Activated gamma-delta T cell (primary cell): ENCODE data around the gene FHDC1.

ENCODE experiments used
- DNase-seq: peaks from one replicate; lab custom pipeline; 2025; lab: John Stamatoyannopoulos, UW

The FHDC1 gene

DNA sequence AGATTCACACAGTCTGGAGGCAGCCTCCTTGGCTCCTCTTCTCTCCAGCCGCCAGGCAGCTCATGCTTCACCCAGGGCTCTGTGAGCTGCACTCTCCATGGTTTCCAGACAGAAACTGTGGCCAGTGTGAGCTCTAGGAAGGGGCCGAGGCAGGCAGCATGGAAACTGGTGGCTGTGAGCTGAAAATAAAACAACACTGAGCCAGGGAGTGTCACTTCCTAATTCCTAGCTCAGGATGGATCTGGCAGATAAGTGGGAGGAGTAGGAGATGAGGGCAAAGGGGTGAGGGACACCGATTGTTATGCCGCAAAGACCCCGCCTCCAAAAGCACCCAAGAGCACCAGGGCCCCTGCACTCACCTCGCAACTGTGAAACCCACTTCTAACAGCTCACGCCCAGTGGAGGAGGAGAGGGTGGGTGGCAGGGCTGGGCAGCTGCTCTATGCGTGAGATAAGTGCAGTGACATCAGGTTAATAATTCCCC lies 69.8 kb downstream of the FHDC1 start:
- DNase-seq, result no peak

- DNase-seq, result no peak
Measured at GRCh38 chr4:153008578-153009199, 72.6 kb downstream of the FHDC1 start.

- no peak for DNase-seq
Measured at GRCh38 chr4:153010146-153010545, 74.0 kb downstream of the FHDC1 start.

DNA sequence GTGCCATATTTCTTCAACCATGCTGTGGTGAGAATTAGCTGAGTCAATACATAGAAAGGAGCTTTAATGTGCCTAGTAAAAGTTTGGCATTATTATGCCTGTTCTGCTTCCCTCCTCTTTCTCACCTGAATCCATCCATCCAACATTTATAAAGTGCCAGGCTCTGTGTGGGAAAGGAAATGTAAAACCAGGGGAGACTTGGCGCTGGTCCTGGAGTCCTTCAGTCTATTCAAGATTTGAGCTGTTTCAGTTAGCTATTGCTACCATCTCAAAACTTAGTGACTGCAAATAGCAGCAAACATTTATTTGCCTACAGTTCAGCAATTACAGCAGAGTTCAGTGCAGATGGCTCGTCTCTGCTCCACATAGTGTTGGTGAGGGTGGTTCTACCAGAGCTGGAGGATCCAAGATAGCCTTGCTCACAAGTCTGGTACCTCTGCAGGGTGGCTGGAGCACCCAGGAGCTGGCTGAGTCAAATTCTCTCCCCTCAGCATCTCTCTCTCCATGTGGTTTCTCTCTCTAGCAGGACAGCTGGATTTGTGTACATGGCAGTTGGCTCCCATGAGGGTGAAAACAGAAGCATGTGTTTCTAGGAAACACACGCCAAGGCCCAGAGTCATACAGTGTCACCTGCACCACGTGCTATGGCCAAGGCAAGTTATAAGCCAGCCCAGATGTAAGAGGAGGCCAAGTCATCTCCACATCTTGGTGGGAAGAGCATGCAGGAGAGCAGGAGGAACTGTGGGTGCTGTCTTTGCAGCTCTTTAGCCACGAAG lies 77.3 kb downstream of the FHDC1 start:
- DNase-seq, result no peak

GRCh38 chr4:153014460-153014859 lies 78.3 kb downstream of the FHDC1 start:
- no peak for DNase-seq

DNA sequence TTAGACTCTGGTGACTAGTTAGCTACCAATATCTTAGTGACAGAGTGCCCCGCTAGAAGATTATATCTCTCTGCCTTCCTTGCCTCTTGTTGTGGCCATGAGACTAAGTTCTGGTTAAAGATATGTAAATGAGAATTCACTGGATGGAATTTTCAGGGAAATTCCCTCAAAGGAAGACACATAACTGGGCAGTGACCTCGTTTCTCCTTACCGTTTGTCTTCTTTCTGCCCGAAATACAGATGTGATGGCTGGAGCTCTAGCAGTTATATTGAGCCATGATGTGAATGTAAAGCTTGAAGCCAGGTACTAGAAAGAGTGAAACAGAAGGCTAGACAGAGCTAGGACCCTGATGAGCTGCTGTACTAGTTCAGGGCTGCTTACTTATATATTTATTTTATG lies 80.5 kb downstream of the FHDC1 start:
- no peak for DNase-seq

DNA sequence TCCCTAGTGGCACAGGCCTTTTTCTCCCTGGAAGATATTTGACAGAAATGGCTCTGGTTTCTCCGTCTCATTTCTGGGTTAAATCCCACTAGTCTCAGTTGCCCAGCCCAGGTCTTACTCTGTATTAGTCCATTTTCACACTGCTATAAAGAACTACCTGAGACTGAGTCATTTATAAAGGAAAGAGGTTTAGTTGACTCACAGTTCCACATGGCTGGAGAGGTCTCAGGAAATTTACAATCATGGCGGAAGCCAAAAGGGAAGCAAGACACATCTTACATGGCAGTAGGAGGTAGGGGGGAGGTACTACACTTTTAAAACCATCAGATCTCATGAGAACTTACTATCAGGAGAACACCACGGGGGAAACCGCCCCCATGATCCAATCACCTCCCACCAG lies 81.9 kb downstream of the FHDC1 start:
- DNase-seq, result no peak

GRCh38 chr4:153018684-153019083 lies 82.6 kb downstream of the FHDC1 start:
- DNase-seq, result no peak

- DNase-seq, result no peak
Measured at GRCh38 chr4:153019906-153020305, 83.8 kb downstream of the FHDC1 start.

DNA sequence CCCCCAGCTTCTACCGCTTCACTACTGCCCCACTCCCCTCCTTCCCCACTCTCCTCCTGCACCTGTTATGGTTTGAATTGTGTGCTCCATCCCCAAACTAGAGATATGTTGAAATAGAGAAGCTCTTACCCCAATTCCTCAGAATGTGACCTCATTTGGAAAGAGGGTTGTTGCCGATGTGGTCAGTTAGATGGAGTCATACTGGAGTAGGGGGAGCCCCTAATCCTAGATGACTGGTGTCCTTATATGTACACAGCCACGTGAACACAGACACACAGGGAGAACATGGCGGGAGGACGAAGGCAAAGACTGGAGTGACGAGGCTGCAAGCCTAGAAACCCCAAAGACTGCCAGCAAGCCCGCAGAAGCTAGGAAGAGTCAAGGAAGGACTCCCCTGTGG lies 84.3 kb downstream of the FHDC1 start:
- no peak for DNase-seq

DNA sequence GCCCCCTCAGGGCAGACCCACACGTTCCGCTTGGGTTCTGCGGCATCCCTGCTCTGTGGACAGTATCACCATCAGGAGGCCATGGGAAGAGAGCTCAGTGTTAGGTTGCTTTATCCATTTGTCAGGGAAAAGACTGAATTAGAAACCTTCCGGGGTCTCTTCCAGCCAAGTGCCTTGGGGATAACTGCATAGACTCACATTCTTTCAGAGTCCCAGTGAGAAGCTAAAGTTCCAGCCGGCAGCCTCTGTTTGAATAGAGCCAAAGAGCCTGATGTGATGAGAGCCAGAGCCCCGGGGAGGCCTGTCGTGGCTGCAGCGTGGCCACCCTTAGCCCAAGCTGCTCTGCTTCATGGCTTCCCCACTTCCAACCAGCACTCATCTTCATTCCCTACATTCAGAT lies 85.2 kb downstream of the FHDC1 start:
- no peak for DNase-seq

GRCh38 chr4:153022241-153022715 lies 86.2 kb downstream of the FHDC1 start:
- no peak for DNase-seq

DNA sequence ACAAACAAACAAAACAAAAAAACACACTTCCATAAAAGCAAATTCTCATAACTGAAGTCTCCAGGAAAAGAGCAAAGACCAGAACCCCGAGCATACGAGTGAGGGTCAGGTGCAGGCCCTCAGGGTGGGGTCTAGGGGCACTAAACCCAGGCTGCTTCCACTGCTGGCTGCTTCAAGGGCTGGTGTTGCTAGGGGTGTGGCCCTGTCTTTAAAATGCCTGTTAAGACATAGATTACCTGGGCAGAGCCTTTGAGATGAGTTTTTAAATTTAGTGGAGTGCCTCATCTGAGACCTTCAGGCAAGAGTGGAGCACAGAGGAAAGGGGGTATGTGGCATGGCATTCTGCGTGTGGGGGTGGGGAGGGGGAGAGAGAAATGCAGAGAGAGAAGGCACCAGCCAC lies 87.0 kb downstream of the FHDC1 start:
- DNase-seq, result no peak

DNA sequence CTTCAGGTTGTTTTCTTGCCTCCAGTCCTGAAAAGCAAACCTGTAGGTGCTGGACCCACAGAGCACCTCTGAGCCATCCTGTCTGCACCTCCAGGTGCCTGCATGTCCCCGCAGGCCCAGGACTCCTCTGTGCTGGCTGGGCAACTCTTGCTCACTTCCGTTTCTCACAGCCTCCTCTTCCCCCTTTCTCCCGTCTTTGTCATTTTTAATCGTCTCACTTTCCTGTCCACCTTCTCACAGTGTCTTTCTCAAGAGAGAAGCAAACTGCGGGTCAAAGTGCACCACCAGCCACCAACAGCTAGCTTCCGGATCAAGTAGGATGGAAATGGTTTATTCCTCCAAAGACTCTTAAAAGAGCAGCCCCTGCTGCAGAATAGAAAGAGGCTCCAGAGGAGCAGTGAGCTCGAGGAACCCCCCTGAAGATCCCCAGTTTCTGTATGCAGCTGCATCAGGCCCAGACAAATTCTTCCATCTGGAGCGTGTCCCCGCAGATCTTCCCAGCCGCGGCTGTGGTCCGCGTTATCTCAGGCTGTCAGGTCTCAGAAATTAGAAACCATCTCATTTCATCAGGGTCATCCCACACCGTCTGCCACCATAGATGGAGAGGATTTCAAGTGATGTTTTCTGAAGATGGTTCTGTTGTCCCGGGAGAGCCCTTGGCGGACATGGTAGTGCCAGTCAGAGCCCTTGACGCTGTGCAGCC lies 87.7 kb downstream of the FHDC1 start:
- DNase-seq, result no peak

- no peak for DNase-seq
Measured at GRCh38 chr4:153024466-153024865, 88.3 kb downstream of the FHDC1 start.

- DNase-seq, result no peak
Measured at GRCh38 chr4:153025406-153025805, 89.3 kb downstream of the FHDC1 start.

DNA sequence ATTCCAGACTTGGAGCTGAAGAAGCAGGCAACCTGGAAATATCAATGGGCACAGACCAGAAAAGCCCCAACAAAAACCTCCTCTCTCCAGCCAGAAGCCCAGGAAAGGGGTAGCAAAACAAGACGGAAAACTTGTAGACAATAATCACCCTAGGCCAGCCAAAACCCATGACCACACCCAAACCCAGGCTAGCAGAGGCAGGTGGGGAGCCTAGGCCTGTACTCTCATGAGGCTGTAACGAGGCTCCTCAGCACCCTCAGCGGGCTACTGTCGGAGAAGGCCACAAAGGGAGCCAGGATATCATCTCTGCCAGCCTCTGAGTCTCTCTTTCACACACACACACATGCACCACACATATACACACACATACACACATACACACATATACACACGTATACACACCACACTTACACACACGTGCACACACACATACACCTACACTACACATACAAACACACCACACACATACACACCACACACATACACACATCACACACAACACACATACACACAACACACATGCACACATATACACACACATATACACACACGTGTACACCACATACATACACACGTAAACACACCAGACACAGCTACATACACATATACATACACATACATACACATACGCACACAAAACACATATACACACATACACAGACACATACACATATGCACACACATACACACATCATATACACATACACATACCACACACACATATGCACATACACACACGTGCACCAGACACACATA lies 90.6 kb downstream of the FHDC1 start:
- DNase-seq, result no peak

DNA sequence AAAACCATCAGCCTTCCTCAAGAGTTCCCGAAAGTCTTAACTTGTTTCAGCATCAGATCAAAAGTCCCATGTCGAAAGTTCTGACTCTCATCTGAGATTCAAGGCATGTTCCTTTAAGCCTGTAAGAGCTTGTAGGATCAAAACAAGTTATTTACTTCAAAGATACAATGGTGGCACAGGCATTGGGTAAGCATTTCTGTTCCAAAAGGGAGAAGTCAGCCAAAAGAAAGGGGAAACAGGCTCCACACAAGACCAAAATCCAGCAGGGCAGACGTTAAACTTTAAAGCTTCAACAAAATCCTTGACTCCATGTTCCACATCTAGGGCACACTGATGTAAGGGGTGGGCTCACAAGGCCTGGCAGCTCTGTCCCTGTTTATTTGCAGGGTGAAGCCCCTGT lies 91.7 kb downstream of the FHDC1 start:
- no peak for DNase-seq

- no peak for DNase-seq
Measured at GRCh38 chr4:153028535-153028934, 92.4 kb downstream of the FHDC1 start.
